ENCODE results near the gene RAB3B.

- TF ChIP-seq, protein P1, sequence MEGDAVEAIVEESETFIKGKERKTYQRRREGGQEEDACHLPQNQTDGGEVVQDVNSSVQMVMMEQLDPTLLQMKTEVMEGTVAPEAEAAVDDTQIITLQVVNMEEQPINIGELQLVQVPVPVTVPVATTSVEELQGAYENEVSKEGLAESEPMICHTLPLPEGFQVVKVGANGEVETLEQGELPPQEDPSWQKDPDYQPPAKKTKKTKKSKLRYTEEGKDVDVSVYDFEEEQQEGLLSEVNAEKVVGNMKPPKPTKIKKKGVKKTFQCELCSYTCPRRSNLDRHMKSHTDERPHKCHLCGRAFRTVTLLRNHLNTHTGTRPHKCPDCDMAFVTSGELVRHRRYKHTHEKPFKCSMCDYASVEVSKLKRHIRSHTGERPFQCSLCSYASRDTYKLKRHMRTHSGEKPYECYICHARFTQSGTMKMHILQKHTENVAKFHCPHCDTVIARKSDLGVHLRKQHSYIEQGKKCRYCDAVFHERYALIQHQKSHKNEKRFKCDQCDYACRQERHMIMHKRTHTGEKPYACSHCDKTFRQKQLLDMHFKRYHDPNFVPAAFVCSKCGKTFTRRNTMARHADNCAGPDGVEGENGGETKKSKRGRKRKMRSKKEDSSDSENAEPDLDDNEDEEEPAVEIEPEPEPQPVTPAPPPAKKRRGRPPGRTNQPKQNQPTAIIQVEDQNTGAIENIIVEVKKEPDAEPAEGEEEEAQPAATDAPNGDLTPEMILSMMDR (IDR thresholded peaks at IDR 0.05): no peak
- no peak for TF ChIP-seq POLR2A (IDR thresholded peaks at IDR 0.05)
These were observed 112.8 kb downstream of the RAB3B start for GRCh38 chr1:51877434-51878307.

Data from transverse colon (tissue), 3 donors.